Measurements from ENCODE around the gene HHAT.
A peak's percentile ranks its signal among the peaks of the same experiment; 100 is the strongest.

HHAT gene

DNA sequence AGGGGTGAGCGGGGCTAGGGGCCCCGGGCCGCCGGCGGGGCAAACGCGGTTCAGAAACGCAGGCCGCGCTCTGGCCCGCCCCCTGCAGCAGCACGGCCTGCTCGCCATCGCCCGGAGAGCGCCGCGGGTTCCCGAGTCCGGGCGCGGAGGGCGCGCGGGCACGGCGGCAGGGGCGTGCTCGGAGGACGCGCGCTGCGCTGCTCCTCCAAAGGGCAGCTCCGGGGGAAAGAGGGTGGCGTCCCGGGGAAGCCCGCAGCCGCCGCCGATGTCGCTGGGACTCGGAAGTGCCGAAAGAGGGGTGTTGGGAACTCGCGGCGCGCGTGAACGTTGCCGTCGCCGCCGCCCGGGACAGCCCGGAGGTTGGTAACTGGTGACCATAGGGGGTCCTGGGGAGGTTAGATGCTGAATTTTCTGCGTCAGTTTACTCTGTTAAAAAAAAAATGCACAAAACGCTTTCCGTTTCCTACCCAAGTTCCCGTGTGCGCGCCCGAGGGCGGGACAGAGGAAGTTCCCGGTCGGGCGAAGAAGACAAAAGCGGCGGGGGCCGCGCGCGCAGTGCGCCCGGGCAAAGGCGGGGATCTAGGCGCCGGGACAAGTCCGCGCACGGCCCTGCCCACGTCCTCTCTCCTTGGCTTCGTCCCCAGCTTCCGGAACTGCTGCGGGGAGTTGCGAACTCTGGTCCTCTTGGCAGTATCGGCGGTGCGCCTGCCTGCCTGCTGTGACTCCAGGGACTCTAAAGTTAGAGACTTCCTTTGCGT lies at the start of gene HHAT:
TSS of gene HHAT (plus strand) at position 157 of the 758 bp plus-strand sequence. CDS start 20,074 bp downstream, outside the sequence.
- peak; percentile 57 to 62 for DNase-seq

DNA sequence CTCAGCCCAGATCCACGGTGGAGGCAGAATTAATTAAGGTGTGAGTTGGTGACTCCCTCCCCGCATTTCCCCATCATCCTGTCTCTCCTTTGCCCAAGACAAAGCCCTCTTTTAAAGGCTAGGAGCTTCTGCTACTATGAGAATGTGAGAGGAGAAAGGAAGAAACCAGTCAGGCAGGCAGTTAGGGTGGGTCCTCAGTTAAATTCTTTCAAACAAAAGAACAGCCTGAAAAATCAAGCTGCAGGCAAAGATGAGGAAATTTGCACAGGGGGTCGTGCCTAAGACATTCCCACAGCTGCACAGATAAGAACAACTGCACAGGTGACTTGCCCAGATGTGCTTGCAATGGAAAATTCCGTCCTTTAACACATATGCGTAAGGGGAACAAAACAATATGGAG lies 48.5 kb upstream of the HHAT start:
- DNase-seq, result no peak

DNA sequence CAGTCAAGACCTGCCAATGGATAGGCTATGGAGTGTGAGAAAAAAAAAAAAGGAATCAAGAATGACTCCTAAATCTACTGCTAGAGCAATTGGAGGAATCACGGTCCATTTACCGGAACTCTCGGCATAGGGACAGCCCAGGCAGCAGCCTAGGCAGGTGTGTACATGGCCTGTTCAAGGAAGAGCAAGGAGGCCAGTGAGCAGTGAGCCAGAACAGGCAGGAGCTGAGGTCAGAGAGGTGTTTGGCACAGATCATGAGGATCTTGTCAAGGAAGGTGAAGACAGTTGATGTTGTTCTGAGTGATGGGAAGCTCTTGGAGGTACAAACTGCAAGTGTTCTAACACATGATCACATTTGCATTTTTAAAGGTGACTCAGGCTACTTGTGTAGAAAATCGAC lies 40.6 kb upstream of the HHAT start:
- no peak for DNase-seq

DNA sequence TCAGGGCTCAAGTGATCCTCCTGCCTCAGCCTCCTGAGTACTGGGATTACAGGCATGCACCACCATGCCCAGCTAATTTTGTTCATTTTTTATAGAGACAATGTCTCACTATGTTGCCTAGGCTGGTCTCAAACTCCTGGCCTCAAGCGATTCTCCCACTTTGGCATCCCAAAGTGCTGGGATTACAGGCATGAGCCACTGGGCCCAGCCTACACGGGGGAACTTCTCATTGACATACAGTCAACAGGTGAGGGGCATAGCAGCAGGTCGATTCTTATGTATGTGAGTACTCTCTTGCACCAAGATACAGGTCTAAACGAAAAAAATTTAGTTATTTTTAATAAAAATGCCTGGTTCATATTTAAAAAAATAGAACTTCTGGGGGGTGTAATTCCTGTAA lies 39.5 kb upstream of the HHAT start:
- no peak for DNase-seq

DNA sequence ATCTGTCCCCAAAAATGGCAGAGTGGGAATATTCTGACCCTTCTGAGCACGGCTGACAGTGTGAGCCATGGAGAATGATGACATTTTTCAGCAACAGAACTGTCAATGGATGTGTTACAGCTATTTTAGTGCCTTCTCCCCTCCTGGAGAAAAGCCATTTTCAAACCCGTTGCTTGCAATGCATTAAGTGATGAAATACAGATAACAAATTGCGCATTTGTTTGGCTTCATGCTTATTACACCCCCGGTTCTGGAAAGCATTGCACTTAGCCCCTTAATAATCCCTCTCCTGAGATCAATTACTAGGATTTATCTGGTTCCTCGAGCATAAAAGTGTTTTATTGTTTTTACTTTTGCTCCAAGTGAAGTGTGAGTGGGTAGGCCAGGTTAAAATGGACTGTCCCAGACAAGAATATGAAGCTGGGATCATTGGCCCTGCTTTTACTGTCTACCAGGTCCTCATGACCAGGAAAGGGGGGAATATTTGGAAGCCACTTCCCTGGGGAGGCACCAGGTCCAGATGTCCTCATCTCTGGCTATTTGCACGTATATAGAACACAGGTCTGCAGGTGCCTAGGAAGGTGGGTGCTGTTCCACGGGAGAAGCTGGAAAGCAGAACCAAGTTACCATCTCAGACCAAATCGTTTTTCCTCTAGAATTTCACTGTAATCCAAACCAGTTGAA lies 37.5 kb upstream of the HHAT start:
- DNase-seq, result no peak

GRCh38 chr1:210291786-210292230 lies 36.9 kb upstream of the HHAT start:
- no peak for DNase-seq

DNA sequence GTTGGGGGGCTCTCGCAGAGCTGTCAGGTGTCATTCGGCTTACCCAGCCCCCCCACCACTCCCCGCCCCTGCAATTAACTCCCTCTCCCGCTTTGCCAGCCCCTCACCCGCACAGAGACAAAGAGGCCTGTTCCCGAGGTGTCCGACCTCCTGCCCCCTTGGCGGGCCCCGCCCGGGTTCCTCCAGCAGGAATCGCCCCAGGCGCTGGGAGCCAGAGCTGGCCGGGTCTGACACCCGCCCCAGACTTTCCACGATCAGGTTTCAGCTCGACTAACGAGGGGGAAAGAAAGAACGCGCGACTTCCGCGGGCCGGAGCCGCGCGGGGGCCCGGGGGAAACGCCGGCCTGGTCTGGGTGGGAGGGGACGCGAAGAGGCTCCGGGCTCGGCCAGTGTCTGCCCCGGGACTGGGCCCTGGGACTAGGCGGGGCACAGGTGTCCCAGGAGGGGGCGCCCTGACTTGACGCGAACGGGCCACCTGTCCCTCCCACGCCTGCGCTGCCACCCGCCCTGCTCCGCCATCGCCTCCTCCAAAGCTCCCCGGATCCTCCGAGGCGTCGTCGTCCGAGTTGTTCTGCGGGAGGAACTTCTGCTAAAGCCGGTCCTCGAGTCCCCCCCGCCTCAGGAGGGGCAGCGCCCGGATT lies 36.4 kb upstream of the HHAT start:
- DNase-seq, result peak; percentile 66 to 76

DNA sequence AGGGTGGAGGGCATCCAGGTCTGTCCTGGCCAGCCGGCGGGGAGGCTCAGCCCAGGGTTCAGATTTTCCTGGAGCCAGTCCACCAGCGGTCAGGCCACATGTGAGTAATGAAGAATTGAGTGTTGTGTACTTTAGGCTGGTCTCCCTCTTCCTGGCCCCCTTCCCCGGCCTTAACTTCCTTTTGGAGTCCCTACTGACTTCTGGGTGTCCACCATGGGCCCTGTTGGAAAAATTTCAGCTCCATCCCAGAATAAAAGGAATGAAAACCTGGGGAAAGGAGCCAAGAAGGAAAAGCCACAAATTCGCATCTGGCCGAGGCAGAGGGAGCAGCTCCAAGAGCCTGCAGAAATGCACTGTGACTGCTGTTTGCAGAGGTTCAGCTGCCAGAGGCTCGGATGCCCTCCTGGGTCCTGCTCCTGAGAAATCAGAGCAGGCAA lies 35.5 kb upstream of the HHAT start:
- DNase-seq, result no peak

DNA sequence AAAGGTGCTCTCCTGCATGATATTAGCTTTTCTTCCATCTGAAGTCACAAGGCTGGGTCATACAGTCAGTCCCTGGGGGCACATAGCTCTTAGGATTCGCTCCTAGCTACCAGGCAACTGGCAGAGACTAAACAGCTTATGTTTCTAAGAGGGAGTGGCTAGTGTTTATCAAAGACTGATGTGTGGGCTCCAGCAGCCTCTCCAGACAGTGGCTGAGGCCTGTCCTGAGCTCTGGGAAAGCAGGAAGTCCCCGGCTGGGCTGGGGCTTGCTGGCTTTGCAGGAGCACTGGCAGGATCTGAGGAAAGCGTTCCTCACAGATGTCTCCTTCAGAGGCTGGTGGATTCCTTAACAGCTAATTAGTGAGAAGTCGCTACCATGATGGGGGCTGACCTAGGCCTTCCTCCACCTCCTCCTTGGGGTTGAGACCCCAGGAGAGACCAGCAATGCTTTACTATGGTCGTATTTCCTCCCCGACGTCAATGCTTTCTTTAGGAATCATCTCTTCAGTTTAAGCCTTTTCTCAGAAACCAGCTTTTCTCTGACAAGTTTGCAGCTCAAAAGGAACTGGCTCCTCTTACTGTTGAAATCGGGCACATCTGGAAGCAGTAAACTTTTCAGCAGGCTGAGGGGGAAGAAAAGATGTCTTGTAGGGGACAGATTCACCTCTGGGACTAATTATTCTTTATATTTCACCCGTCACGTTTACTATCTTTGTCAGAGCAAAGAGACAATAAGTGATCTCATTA lies 33.5 kb upstream of the HHAT start:
- DNase-seq, result peak in 1 of 2 experiments; percentile 9

- DNase-seq, result no peak
Observed at GRCh38 chr1:210296682-210297081, 32.0 kb upstream of the HHAT start.

- DNase-seq, result no peak
Observed at GRCh38 chr1:210298296-210298695, 30.4 kb upstream of the HHAT start.

DNA sequence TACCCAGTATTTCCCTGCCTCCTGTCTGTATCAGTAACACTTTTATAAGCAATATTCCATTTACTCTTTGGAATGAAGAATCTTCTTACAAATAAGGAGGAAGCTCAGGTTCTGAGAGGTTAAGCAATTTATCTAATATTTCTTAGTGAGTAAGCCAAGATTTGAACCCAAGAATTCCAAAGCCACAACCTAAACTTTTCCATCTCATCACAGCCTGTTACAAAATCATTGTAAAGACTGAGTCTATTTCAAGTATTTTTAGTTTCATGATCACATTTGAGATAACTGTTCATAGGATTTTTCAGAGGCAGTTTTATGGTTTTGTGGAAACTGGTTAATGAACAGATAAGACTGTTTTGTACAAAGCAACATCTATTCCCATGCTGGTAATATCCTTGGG lies 29.8 kb upstream of the HHAT start:
- DNase-seq, result no peak

GRCh38 chr1:210299501-210299900 lies 29.2 kb upstream of the HHAT start:
- no peak for DNase-seq

DNA sequence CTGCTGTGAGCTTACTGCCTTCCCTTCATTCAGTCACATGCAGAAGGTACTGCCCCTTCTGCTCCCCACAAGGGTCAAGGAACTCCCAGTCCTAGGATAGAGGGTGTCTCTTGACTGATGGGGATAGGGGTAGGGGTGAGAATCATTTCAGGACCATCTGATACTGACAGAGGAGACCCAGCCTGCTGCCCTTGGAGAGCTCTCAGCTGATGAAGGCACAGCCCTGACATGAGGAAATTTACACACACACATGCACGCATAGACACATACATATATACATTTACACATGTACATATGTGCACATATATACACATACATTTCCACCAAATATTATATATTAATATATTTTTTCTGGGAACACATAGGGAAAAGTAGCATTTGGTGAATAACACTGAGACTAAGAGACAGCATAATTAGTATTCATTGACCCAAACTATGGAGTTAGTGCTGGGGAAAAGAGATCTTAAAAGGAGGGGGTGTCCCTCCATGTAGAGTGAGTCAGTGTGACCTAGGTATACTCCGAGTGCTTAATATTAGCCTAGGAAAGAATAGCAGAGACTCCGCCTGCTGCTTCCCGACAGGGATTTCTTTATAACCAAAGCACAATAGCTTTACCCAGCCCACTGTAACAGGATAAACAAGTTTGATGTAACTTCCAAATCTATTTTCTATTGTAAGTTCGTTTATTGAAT lies 27.6 kb upstream of the HHAT start:
- DNase-seq, result no peak

- DNase-seq, result no peak
Observed at GRCh38 chr1:210301615-210302000, 27.1 kb upstream of the HHAT start.

GRCh38 chr1:210302501-210302900 lies 26.2 kb upstream of the HHAT start:
- no peak for DNase-seq

GRCh38 chr1:210303391-210303790 lies 25.3 kb upstream of the HHAT start:
- no peak for DNase-seq

GRCh38 chr1:210310562-210311153 lies 18.0 kb upstream of the HHAT start:
- no peak for DNase-seq

DNA sequence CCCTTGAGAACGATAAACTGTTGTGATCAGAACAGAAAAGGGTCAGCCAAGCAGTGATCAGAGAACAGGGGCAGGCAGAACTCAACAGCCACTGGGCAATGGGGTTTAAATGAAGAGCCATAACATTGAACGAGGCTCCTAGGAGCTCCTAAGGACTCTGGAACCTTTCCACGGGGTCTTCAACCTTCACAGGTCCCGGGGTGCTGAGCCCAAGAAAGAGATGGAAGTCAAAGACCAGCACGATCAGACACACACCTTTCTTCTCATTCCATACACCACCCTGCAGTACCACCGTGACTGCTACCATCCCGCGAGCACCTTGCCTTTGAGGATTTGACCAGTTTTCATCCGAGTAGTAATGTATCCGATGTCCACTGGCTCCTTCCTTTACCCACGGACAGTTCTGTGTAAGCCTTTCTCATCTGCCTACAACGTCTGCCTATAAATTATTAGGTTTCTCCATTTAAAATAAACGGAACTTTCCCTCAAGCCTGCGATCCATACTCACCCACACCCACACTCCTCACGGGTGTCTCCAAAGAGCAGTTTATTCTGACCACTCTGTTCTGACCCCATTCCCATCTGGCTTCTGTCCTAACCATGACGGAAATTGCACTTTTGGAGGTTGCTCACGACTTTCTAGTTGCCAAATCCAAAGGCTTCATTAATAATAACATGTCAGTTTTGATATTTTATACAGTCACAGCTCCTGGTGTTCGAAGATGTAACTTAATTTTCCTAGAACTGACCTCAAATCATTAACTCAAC lies 16.8 kb upstream of the HHAT start:
- no peak for DNase-seq

DNA sequence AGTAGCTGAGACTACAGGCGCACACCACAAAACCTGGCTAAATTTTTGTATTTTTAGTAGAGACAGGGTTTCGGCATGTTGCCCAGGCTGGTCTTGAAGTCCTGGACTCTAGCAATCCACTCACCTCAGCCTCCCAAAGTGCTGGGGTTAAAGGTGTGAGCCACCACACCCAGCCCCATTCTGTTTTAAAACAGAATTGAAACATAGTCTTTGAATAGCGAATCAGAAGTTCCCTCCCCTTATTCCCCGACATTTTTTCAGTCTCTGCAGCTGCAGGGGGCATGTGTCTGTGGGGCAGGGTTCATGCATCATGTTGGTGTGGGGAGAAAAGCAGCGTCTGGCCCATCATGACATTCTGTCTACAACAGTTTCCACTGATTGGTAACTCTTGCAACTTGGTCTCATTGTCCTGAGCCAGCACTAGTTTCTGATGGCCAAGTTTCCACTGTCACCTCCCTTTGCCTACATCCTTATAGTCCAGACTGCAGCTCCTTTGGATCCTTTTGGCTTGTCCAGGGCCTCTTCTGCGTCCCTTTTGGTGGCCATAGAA lies 15.6 kb upstream of the HHAT start:
- no peak for DNase-seq

GRCh38 chr1:210313921-210314320 lies 14.8 kb upstream of the HHAT start:
- DNase-seq, result no peak
